ENCODE data around the gene CDH23.

The CDH23 gene

GRCh38 chr10:71521504-71522441 is 125.1 kb downstream of the CDH23 start:
- no peak overlapping the region for H3K27ac ChIP-seq
- no peak for TF ChIP-seq CTCF (conservative IDR thresholded peaks at IDR 0.05)

- no peak for TF ChIP-seq CTCF (conservative IDR thresholded peaks at IDR 0.05)
- no peak overlapping the region for H3K27ac ChIP-seq
Observed at GRCh38 chr10:71522442-71523144, 125.9 kb downstream of the CDH23 start.

- H3K27ac ChIP-seq: no peak overlapping the region
- TF ChIP-seq CTCF (conservative IDR thresholded peaks at IDR 0.05): no peak
Observed at GRCh38 chr10:71523756-71524155, 127.0 kb downstream of the CDH23 start.

GRCh38 chr10:71525092-71525491 is 128.4 kb downstream of the CDH23 start:
- TF ChIP-seq CTCF (conservative IDR thresholded peaks at IDR 0.05): no peak
- no peak overlapping the region for H3K27ac ChIP-seq

- TF ChIP-seq CTCF (conservative IDR thresholded peaks at IDR 0.05): no peak
- no peak overlapping the region for H3K27ac ChIP-seq
Observed at GRCh38 chr10:71525721-71526120, 129.0 kb downstream of the CDH23 start.

- no peak overlapping the region for H3K27ac ChIP-seq
- no peak for TF ChIP-seq CTCF (conservative IDR thresholded peaks at IDR 0.05)
Observed at GRCh38 chr10:71526653-71527052, 129.9 kb downstream of the CDH23 start.

- no peak overlapping the region for H3K27ac ChIP-seq
- TF ChIP-seq CTCF (conservative IDR thresholded peaks at IDR 0.05): no peak
Observed at GRCh38 chr10:71527135-71527534, 130.4 kb downstream of the CDH23 start.

Measured in VCaP (cell line).